ENCODE data around the gene LAMA3.

- TF ChIP-seq EZH2 (IDR thresholded peaks at IDR 0.05; ENCODE audit: borderline replicate concordance, low read length) (no peak), CTCF (conservative IDR thresholded peaks at IDR 0.05 in 1 of 2, IDR thresholded peaks at IDR 0.05 in 1 of 2; ENCODE audit: extremely low read depth in 1 of 2, insufficient read depth in 1 of 2, low read depth in 1 of 2, low read length in 2 of 2) (no peak)
Measured at GRCh38 chr18:23784832-23785245, 95.6 kb downstream of the LAMA3 start.

Measured in mammary epithelial cell (primary cell).